Measurements from ENCODE around the gene TNS3. TPM values are rescaled to one million over a fixed set of nuclear protein-coding genes. Genes with fewer than 3 reads are reported as not detected.

Gene TNS3
- polyA plus RNA-seq, 1 of the 3 experiments (the other 2 are of a cell fraction) = 72.3 TPM

GRCh38 chr7:47376991-47377616 is 204.8 kb downstream of the TNS3 start:
- CTCF ChIA-PET = interaction anchor here (0.8 to 1.0 kb wide), 2 partner anchors 58 to 441 kb away, joined by 3 read pairs; no protein-coding TSS in a partner anchor
- Histone ChIP-seq H3K36me3 (replicated peaks in 1 of 2; ENCODE audit: control insufficient read depth in 1 of 2, insufficient read depth in 2 of 2, low read length in 1 of 2) (peaks cover 0 to 41% of the 10 kb centered on the region in 2 experiments), H4K20me1 (ENCODE audit: insufficient read depth) (peaks cover 53% of the 10 kb centered on the region), H3F3A (replicated peaks; ENCODE audit: insufficient read depth) (peaks cover 11% of the 10 kb centered on the region), H3K9me2 (no peaks in the 10 kb centered on the region), H3K4me2 (no peak overlapping the region), H3K9ac (no peak overlapping the region), H3K27ac (ENCODE audit: low read depth in 2 of 2, low read length in 1 of 2) (no peak overlapping the region), H3K79me2 (ENCODE audit: insufficient read depth) (no peaks in the 10 kb centered on the region), H3K4me3 (ENCODE audit: low read depth in 2 of 2, low read length in 1 of 2) (no peak overlapping the region), H3K27me3 (ENCODE audit: insufficient read depth) (no peaks in the 10 kb centered on the region), H3K9me3 (no peaks in the 10 kb centered on the region), H2AFZ (ENCODE audit: low read depth) (no peak overlapping the region), H3K4me1 (ENCODE audit: control insufficient read depth in 1 of 2, insufficient read depth in 2 of 2, low read depth in 1 of 2, low read length in 1 of 2) (peaks cover 20 to 32% of the 10 kb centered on the region in 2 experiments)
- no peak for DNase-seq
- TF ChIP-seq YY1 (IDR thresholded peaks at IDR 0.05; ENCODE audit: low read depth) (no peak), IRF3 (IDR thresholded peaks at IDR 0.05; ENCODE audit: low read depth, low read length) (no peak), TEAD4 (IDR thresholded peaks at IDR 0.05; ENCODE audit: borderline replicate concordance, insufficient read depth) (no peak), GABPA (IDR thresholded peaks at IDR 0.05; ENCODE audit: low read depth) (no peak), MEF2A (IDR thresholded peaks at IDR 0.05; ENCODE audit: borderline replicate concordance, low read depth) (no peak), EP300 (IDR thresholded peaks at IDR 0.05; ENCODE audit: borderline replicate concordance in 1 of 2, low read depth in 1 of 2, low read length in 1 of 2) (no peak), USF2 (IDR thresholded peaks at IDR 0.05; ENCODE audit: borderline replicate concordance, low read depth, low read length) (no peak), POLR2AphosphoS5 (IDR thresholded peaks at IDR 0.05; ENCODE audit: low read depth, low read length) (no peak), CTCF (IDR thresholded peaks at IDR 0.05) (no peak), NFIC (IDR thresholded peaks at IDR 0.05; ENCODE audit: borderline replicate concordance) (no peak), ZBTB33 (IDR thresholded peaks at IDR 0.05; ENCODE audit: borderline replicate concordance, low read depth) (no peak), MAX (IDR thresholded peaks at IDR 0.05; ENCODE audit: low read depth) (no peak), REST (IDR thresholded peaks at IDR 0.05; ENCODE audit: low read depth, low read length) (no peak), ELF1 (IDR thresholded peaks at IDR 0.05) (no peak), USF1 (IDR thresholded peaks at IDR 0.05; ENCODE audit: borderline replicate concordance, low read depth) (no peak), FOXJ3 (CRISPR knock-in tag; IDR thresholded peaks at IDR 0.05) (no peak), PBX3 (IDR thresholded peaks at IDR 0.05) (no peak)
- WGBS (ENCODE audit: low lambda C conversion rate) = 93% methylated on average over 10 of the region's 10 CpGs
- POLR2A ChIA-PET = no interaction called here

All from SK-N-SH (cell line).